GM12878 (cell line): ENCODE data around the gene TASL. TPM values are rescaled to one million over a fixed set of nuclear protein-coding genes. Genes with fewer than 3 reads are reported as not detected.
A peak's percentile ranks its signal among the peaks of the same experiment; 100 is the strongest.

Experiments
- ATAC-seq: fragments of 200-7000 bp; cut with Tn5 transposase; 3 replicates; pipeline ENCODE4 v1.9.1; 2020; ENCODE audit warnings: mild to moderate bottlenecking, moderate library complexity
- BruUV-seq: library from RNA; stranded (reverse); fragments of 400-500 nt; replicated peaks from 2 replicates; lab custom pipeline; 2021; lab: Mats Ljungman, UMichigan
- CTCF ChIA-PET: fragments of 300-600 bp; sonication (Branson Sonifier 250); formaldehyde crosslinking; extraction: SDS; loops from one replicate; lab custom pipeline; 2021; ENCODE audit warnings: inconsistent platforms; lab: Yijun Ruan, JAX
- POLR2A ChIA-PET: fragments of 350-600 bp; formaldehyde crosslinking; extraction: SDS; loops from one replicate; lab custom pipeline; 2021; ENCODE audit warnings: inconsistent platforms; lab: Charles Lee
- RAD21 ChIA-PET: fragments of 300-600 bp; sonication (Branson Sonifier 250); formaldehyde crosslinking; loops from one replicate; lab custom pipeline; 2023; ENCODE audit warnings: antibody characterized with exemption; ENCODE audit not compliant: unreplicated experiment; lab: Charles Lee
- SMC1A ChIA-PET: fragments of 300-600 bp; sonication (Branson Sonifier 250); formaldehyde crosslinking; loops from one replicate; lab custom pipeline; 2023; ENCODE audit not compliant: unreplicated experiment, uncharacterized antibody; lab: Charles Lee
- DNase-seq: peaks from one replicate; pipeline ENCODE4 v3.0.0-alpha.2; 2011; ENCODE audit warnings: low read depth, low spot score
- FAIRE-seq: peaks from 3 replicates; lab custom pipeline; 2011; peaks lifted over from hg19 to GRCh38; lab: Jason Lieb, UNC
- H2AFZ ChIP-seq: 2 replicates; pipeline ENCODE4 v1.6.0; 2011; ENCODE audit warnings: low read depth, low read length, control low read depth; ENCODE audit not compliant: control insufficient read depth
- H3K27ac ChIP-seq: 2 replicates; pipeline ENCODE4 v1.5.1; 2011; ENCODE audit warnings: control low read depth; ENCODE audit not compliant: control insufficient read depth, insufficient read depth
- H3K27me3 ChIP-seq, 2 experiments: replicated peaks in 1 of 2; 2 replicates each; pipeline versions ENCODE4 v1.6.0 to v1.6.1; 2011; ENCODE audit warnings: low read length in 1 of 2; ENCODE audit not compliant: control insufficient read depth in 2 of 2, insufficient read depth in 2 of 2
- H3K36me3 ChIP-seq, 2 experiments: 2 replicates each; pipeline ENCODE4 v1.5.1; 2011; ENCODE audit warnings: low read length in 1 of 2; ENCODE audit not compliant: control insufficient read depth in 2 of 2, insufficient read depth in 2 of 2
- H3K4me1 ChIP-seq: 2 replicates; pipeline ENCODE4 v1.6.1; 2011; ENCODE audit warnings: mild to moderate bottlenecking, low read length, moderate library complexity, mixed read lengths; ENCODE audit not compliant: control insufficient read depth, insufficient read depth
- H3K4me2 ChIP-seq: 2 replicates; pipeline ENCODE4 v1.6.0; 2011; ENCODE audit warnings: control low read depth; ENCODE audit not compliant: control insufficient read depth, insufficient read depth
- H3K4me3 ChIP-seq: fragments of 200-600 bp; sonication (generic); 2 replicates; pipeline ENCODE4 v1.5.1; 2016
- H3K79me2 ChIP-seq: 2 replicates; pipeline ENCODE4 v1.6.0; 2011; ENCODE audit warnings: low read length; ENCODE audit not compliant: control insufficient read depth, insufficient read depth
- H3K9ac ChIP-seq: 2 replicates; pipeline ENCODE4 v1.8.0; 2011; ENCODE audit warnings: low read length, control low read depth, mixed read lengths; ENCODE audit not compliant: control insufficient read depth, insufficient read depth
- H3K9me3 ChIP-seq: replicated peaks from 3 replicates; pipeline ENCODE4 v1.5.1; 2011; ENCODE audit warnings: mild to moderate bottlenecking, low read length; ENCODE audit not compliant: control insufficient read depth, insufficient read depth
- H4K20me1 ChIP-seq: 2 replicates; pipeline ENCODE4 v1.6.0; 2011; ENCODE audit not compliant: control insufficient read depth, insufficient read depth
- ATF7 ChIP-seq: fragments of 450-650 bp; IDR thresholded peaks from 2 replicates; pipeline ENCODE4 v1.6.1; 2016; ENCODE audit warnings: low read depth, mild to moderate bottlenecking
- BACH1 ChIP-seq: fragments of 450-650 bp; IDR thresholded peaks from 2 replicates; pipeline ENCODE4 v1.6.1; 2017; ENCODE audit warnings: mild to moderate bottlenecking, borderline replicate concordance
- BCL11A ChIP-seq: IDR thresholded peaks from 2 replicates; pipeline ENCODE4 v1.6.1; 2011; ENCODE audit warnings: low read depth, low read length
- BCL3 ChIP-seq: IDR thresholded peaks from 2 replicates; pipeline ENCODE4 v1.6.1; 2011; ENCODE audit warnings: borderline replicate concordance, low read depth, mild to moderate bottlenecking, moderate library complexity, low read length; ENCODE audit not compliant: insufficient read depth, poor library complexity, severe bottlenecking
- CBFB ChIP-seq: IDR thresholded peaks from 2 replicates; pipeline ENCODE4 v1.6.1; 2016; ENCODE audit warnings: antibody characterized with exemption, low read depth
- CBX5 ChIP-seq: sonication (generic); IDR thresholded peaks from 2 replicates; pipeline ENCODE4 v1.6.1; 2016; ENCODE audit warnings: low read depth, moderate library complexity, mild to moderate bottlenecking, inconsistent platforms
- CHD1 ChIP-seq: IDR thresholded peaks from 2 replicates; pipeline ENCODE4 v1.6.1; 2012; ENCODE audit warnings: low read depth, low read length, improper control_type of control experiment
- EGR1 ChIP-seq, 2 experiments: IDR thresholded peaks; 1 replicate in 1 of 2; 2 replicates in 1 of 2; pipeline ENCODE4 v1.6.1; 2011 to 2012; ENCODE audit warnings: low read depth in 2 of 2, low read length in 2 of 2, borderline replicate concordance in 1 of 2, mild to moderate bottlenecking in 1 of 2, moderate library complexity in 1 of 2
- EP300 ChIP-seq, 2 experiments: fragments of 150-350 bp in 1 of 2; IDR thresholded peaks; 2 replicates each; pipeline ENCODE4 v1.6.1; 2011 to 2012; ENCODE audit warnings: low read depth in 2 of 2, low read length in 2 of 2, borderline replicate concordance in 1 of 2, improper control_type of control experiment in 1 of 2, inconsistent platforms in 1 of 2; ENCODE audit not compliant: control insufficient read depth in 1 of 2
- IRF4 ChIP-seq: IDR thresholded peaks from 2 replicates; pipeline ENCODE4 v1.6.1; 2011; ENCODE audit warnings: low read depth, low read length
- JUNB ChIP-seq: IDR thresholded peaks from 2 replicates; pipeline ENCODE4 v1.6.1; 2016; ENCODE audit warnings: antibody characterized with exemption, mild to moderate bottlenecking
- MEF2B ChIP-seq: fragments of 450-650 bp; IDR thresholded peaks from 2 replicates; pipeline ENCODE4 v1.6.1; 2018; ENCODE audit warnings: mild to moderate bottlenecking, moderate library complexity; ENCODE audit not compliant: partially characterized antibody, poor library complexity, severe bottlenecking
- MXI1 ChIP-seq: fragments of 150-350 bp; IDR thresholded peaks from 2 replicates; pipeline ENCODE4 v1.6.1; 2011; ENCODE audit warnings: low read depth, mild to moderate bottlenecking, inconsistent platforms, low read length, improper control_type of control experiment
- MYB ChIP-seq: fragments of 150-350 bp; IDR thresholded peaks from 2 replicates; pipeline ENCODE4 v1.6.1; 2014; ENCODE audit warnings: mild to moderate bottlenecking, low read depth, low read length, borderline replicate concordance
- NBN ChIP-seq: fragments of 450-650 bp; IDR thresholded peaks from 2 replicates; pipeline ENCODE4 v1.6.1; 2016
- NFXL1 ChIP-seq: fragments of 450-650 bp; IDR thresholded peaks from 2 replicates; pipeline ENCODE4 v1.6.1; 2017; ENCODE audit warnings: antibody characterized with exemption, mild to moderate bottlenecking, borderline replicate concordance
- RBBP5 ChIP-seq: fragments of 200-600 bp; sonication (generic); conservative IDR thresholded peaks from 2 replicates; pipeline ENCODE4 v1.6.1; 2016
- SREBF1 ChIP-seq: IDR thresholded peaks from 2 replicates; pipeline ENCODE4 v1.6.1; 2012; ENCODE audit warnings: mild to moderate bottlenecking, low read length
- STAT3 ChIP-seq: IDR thresholded peaks from 2 replicates; pipeline ENCODE4 v1.6.1; 2011; ENCODE audit warnings: low read depth, low read length, improper control_type of control experiment
- SUZ12 ChIP-seq: fragments of 200-600 bp; sonication (generic); IDR thresholded peaks from one replicate; pipeline ENCODE4 v1.6.1; 2018; ENCODE audit warnings: antibody characterized with exemption, mild to moderate bottlenecking; ENCODE audit not compliant: unreplicated experiment
- TCF3 ChIP-seq: IDR thresholded peaks from 2 replicates; pipeline ENCODE4 v1.6.1; 2012; ENCODE audit warnings: low read depth, mild to moderate bottlenecking, low read length, borderline replicate concordance; ENCODE audit not compliant: insufficient read depth
- USF2 ChIP-seq: IDR thresholded peaks from 2 replicates; pipeline ENCODE4 v1.6.1; 2011; ENCODE audit warnings: low read depth, low read length, improper control_type of control experiment, borderline replicate concordance
- ZNF207 ChIP-seq: fragments of 450-650 bp; IDR thresholded peaks from 2 replicates; pipeline ENCODE4 v1.6.1; 2014; ENCODE audit warnings: antibody characterized with exemption, mild to moderate bottlenecking, borderline replicate concordance
- ZNF24 ChIP-seq: fragments of 450-650 bp; IDR thresholded peaks from 2 replicates; pipeline ENCODE4 v1.6.1; 2017; ENCODE audit warnings: antibody characterized with exemption, mild to moderate bottlenecking
- ZZZ3 ChIP-seq: IDR thresholded peaks from 2 replicates; pipeline ENCODE4 v1.6.1; 2011; ENCODE audit warnings: low read depth; ENCODE audit not compliant: control insufficient read depth, insufficient read length
- WGBS: methylation state at CpG from one replicate; pipeline ENCODE4 v1.1.6; 2016; ENCODE audit warnings: low lambda C conversion rate; ENCODE audit not compliant: insufficient replicate concordance, insufficient coverage; ENCODE audit errors: missing lambda C conversion rate; 5-methylcytosine and 5-hydroxymethylcytosine counted together
- in situ Hi-C: fragments of 300-500 bp; cut with MboI; formaldehyde crosslinking; loops from 9 replicates; pipeline ENCODE4 v1.14.3; 2018; ENCODE audit warnings: mixed read lengths
- intact Hi-C: fragments of 100-400 bp; cut with micrococcal nuclease; formaldehyde crosslinking; loops from one replicate; pipeline ENCODE4 v1.14.2; 2022; ENCODE audit not compliant: unreplicated experiment
- polyA plus RNA-seq, 11 experiments: library from polyadenylated mRNA; depleted of rRNA in 4 of 11; unstranded in 6 of 11; stranded (reverse) in 5 of 11; fragments of >200 nt; fragmentation: Nextera tagmentation in 4 of 11; fragmentation: Illumina TruSeq in 1 of 11; extraction: Ambion mirVana in 4 of 11; extraction: Trizol in 1 of 11; gene quantifications; 1 replicate in 1 of 11; 2 replicates in 10 of 11; pipeline versions ENCODE4 v1.2.1 to v1.2.3, GENCODE V29; 2011 to 2016; ENCODE audit warnings: inconsistent platforms in 2 of 11, missing spikeins in 2 of 11, low read depth in 1 of 11
- total RNA-seq, 4 experiments: library from RNA; depleted of rRNA in 3 of 4; stranded (reverse); fragments of >200 nt in 3 of 4; fragmentation: Illumina TruSeq in 1 of 4; extraction: Trizol in 1 of 4; gene quantifications; 2 replicates each; pipeline versions ENCODE4 v1.2.1 to v1.2.3, GENCODE V29; 2013 to 2021

Gene TASL
- total and polyA plus RNA-seq, 10 of the 15 experiments (the other 5 are each of a cell fraction or from before 2014, with no cell fraction given): 12.4 to 107 (median 18.3) TPM

DNA sequence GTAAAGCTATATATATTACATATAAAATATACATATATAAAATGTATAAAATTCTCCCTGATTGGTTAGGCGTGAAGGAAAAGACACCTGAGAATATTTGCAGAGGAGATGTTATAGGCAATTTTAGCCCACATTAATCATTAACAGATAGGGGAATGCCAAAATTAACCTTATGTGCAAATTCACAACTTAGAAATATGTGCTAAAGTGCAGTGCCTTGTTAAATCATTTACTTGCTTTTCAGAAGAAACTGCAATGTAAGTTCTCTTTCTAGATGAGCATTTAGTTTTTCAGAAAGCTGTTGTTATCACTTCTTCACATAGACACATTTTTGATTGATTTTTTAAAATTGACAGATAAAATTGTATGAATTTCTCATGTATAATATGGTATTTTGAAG is 5.6 kb downstream of the TASL start:
- Histone ChIP-seq H3K4me1 (peaks cover 19% of the 10 kb centered on the region), H3K4me2 (peak overlapping the region; percentile 58), H3K27me3 (no peaks in the 10 kb centered on the region), H3K4me3 (peak overlapping the region; percentile 61), H3K27ac (peak overlapping the region; percentile 65), H3K9ac (no peak overlapping the region), H3K9me3 (no peaks in the 10 kb centered on the region; the same call in 2 of the 3 replicates), H2AFZ (no peak overlapping the region), H3K79me2 (peaks cover 75% of the 10 kb centered on the region), H3K36me3 (peaks cover 4 to 7% of the 10 kb centered on the region in 2 experiments; a peak in 2 of 4 replicates), H4K20me1 (no peaks in the 10 kb centered on the region)
- 95% methylated on average over 1 of the region's 1 CpG for WGBS
- no TSS peak for BruUV-seq
- ATAC-seq (peak; percentile 31), DNase-seq (peak; percentile 51), FAIRE-seq (no peak)
- POLR2A ChIA-PET: interaction anchor here (1.0 to 3.0 kb wide), 4 partner anchors 9 to 79 kb away, joined by 4 to 32 read pairs (median 10); no protein-coding TSS in a partner anchor
- SMC1A ChIA-PET: interaction anchor here (0.6 to 7.4 kb wide), 11 partner anchors 9 to 320 kb away, joined by 3 to 208 read pairs (median 8); partner anchors contain the start of gene GK
- in situ Hi-C loops (loop anchor here (5.0 to 10.0 kb wide), 2 partner anchors 140 to 1017 kb away; no protein-coding TSS in a partner anchor), intact Hi-C loops (loop anchor here (1.0 to 10.0 kb wide), 3 partner anchors 21 to 663 kb away; no protein-coding TSS in a partner anchor)
- CTCF ChIA-PET: interaction anchor here (0.8 to 13.7 kb wide), 8 partner anchors 8 to 164 kb away, joined by 3 to 282 read pairs (median 9); no protein-coding TSS in a partner anchor
- RAD21 ChIA-PET: interaction anchor here (0.7 to 7.3 kb wide), 6 partner anchors 9 to 142 kb away, joined by 3 to 163 read pairs (median 4); no protein-coding TSS in a partner anchor
- no peak for TF ChIP-seq ZZZ3
- TF ChIP-seq CBFB: no peak
- TF ChIP-seq EP300 (IDR thresholded peaks at IDR 0.05; ENCODE audit: borderline replicate concordance in 1 of 2, control insufficient read depth in 1 of 2, low read depth in 2 of 2, low read length in 2 of 2): peak; percentile 51 to 72; a peak in 2 of 4 replicates
- TF ChIP-seq BCL3: no peak
- TF ChIP-seq ZNF207: no peak
- no peak for TF ChIP-seq MYB
- TF ChIP-seq STAT3: no peak
- no peak for TF ChIP-seq BCL11A
- TF ChIP-seq IRF4: no peak
- no peak for TF ChIP-seq RBBP5
- TF ChIP-seq MXI1: no peak
- TF ChIP-seq CHD1: no peak
- peak; percentile 54; the same call in 1 of the 2 replicates for TF ChIP-seq ATF7
- no peak for TF ChIP-seq BACH1
- TF ChIP-seq CBX5: no peak
- TF ChIP-seq TCF3: no peak
- peak; percentile 48; the same call in 1 of the 2 replicates for TF ChIP-seq NBN
- no peak for TF ChIP-seq USF2
- TF ChIP-seq SREBF1: peak; percentile 36; the same call in 1 of the 2 replicates
- no peak for TF ChIP-seq JUNB
- TF ChIP-seq SUZ12: no peak
- peak; percentile 65 for TF ChIP-seq ZNF24
- TF ChIP-seq NFXL1: no peak
- no peak for TF ChIP-seq MEF2B
- TF ChIP-seq EGR1 (IDR thresholded peaks at IDR 0.05; ENCODE audit: borderline replicate concordance in 1 of 2, low read depth in 2 of 2, low read length in 2 of 2): no peak
